ENCODE data around the gene NCKAP5.

The NCKAP5 gene

DNA sequence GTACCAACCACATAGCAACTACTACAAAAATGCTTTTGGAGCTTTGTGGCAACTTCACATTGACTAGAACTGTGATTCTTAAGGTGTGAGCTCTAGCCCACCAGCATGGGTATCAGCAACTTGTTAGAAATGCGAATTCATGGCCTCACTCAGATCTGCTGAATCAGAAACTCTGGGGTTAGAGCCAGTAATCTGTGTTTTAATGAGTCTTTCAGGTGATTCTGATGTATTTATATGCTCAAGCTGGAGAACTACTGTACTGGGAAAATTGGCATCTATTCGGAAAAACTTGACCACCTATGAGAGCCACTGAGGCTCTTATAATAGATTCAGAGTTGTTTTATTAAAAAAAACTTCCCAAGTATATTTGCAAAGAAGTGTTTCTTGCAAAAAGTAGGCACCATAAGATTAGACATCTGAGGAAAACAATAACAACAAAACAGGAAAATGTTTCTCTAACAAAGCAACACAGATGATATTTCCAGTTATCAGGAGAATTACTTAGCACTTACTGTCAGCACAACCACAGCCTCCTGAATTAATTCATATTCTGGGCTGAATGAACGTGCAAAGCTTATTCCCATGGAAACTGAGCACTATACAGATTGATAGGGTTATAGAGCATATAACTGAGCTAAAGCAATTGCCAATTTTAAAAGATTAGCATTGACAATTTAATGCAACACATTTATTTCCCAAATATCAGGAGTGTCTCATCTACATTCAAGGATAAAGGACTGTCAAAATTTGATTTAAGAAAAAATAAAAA is 71.6 kb downstream of the NCKAP5 start:
- H3K4ac ChIP-seq (ENCODE audit: low read depth in 1 of 2, low read length in 2 of 2): no peak overlapping the region
- no peak overlapping the region for H3K18ac ChIP-seq (ENCODE audit: low read depth in 1 of 2, low read length in 2 of 2)
- H2AK5ac ChIP-seq (ENCODE audit: low read length, severe bottlenecking): no peak overlapping the region
- no peak overlapping the region for H4K8ac ChIP-seq (ENCODE audit: low read length)
- H3K4me3 ChIP-seq (ENCODE audit: insufficient read depth in 1 of 2, low read depth in 1 of 2, low read length in 2 of 2): no peak overlapping the region
- H3K36me3 ChIP-seq (ENCODE audit: control insufficient read depth in 1 of 2, insufficient read depth in 2 of 2, low read depth in 1 of 2, low read length in 2 of 2): no peaks in the 10 kb centered on the region
- H3K27ac ChIP-seq (ENCODE audit: low read length, poor library complexity, severe bottlenecking): no peak overlapping the region
- H3K9ac ChIP-seq (ENCODE audit: low read length): no peak overlapping the region
- no peak overlapping the region for H3K23ac ChIP-seq (ENCODE audit: low read length in 2 of 2)
- H3K79me1 ChIP-seq (replicated peaks; ENCODE audit: low read length, poor library complexity, severe bottlenecking): no peaks in the 10 kb centered on the region
- WGBS: 72% methylated on average over 2 of the region's 3 CpGs
- H3K4me2 ChIP-seq (ENCODE audit: low read length, poor library complexity, severe bottlenecking): no peak overlapping the region
- DNase-seq: no peak
- H3K14ac ChIP-seq (ENCODE audit: low read length in 2 of 2): no peak overlapping the region
- H3K9me3 ChIP-seq (ENCODE audit: control insufficient read depth, low read length): no peaks in the 10 kb centered on the region
- H3K4me1 ChIP-seq (ENCODE audit: control insufficient read depth, insufficient read depth, low read depth, low read length): peaks cover 2% of the 10 kb centered on the region
- H4K91ac ChIP-seq (ENCODE audit: low read length): no peak overlapping the region
- H2BK12ac ChIP-seq (ENCODE audit: low read length in 2 of 2): no peak overlapping the region
- H3K27me3 ChIP-seq (ENCODE audit: control insufficient read depth in 1 of 2, insufficient read depth in 1 of 2, low read length in 2 of 2): no peaks in the 10 kb centered on the region
- no peak overlapping the region for H2BK120ac ChIP-seq (ENCODE audit: low read depth, low read length)
- H2AFZ ChIP-seq (ENCODE audit: low read depth, low read length): no peak overlapping the region
- no peak overlapping the region for H2BK15ac ChIP-seq (ENCODE audit: low read depth, poor library complexity, severe bottlenecking)
- H2BK5ac ChIP-seq (ENCODE audit: low read depth, low read length, poor library complexity, severe bottlenecking): no peak overlapping the region

DNA sequence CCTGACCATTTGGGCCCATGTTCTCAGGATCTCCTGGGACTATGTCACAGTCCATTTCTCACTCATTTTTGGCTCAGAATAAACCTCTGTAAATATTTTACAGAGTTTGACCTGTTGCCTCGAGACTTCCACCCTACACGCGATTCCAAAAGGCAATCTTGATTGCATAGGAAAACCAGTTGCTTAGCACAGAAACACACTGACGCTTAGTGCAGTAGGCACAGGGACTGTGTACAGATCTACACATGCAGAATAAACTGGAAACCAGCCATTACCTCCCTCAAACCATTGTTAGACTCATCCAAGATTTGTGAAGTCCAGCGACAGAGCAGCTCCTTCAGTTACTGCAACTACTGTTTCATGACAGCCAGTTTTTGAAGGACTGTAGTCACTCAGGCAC is 73.0 kb downstream of the NCKAP5 start:
- H2BK120ac ChIP-seq (ENCODE audit: low read depth, low read length): no peak overlapping the region
- no peak overlapping the region for H3K9ac ChIP-seq (ENCODE audit: low read length)
- no peak overlapping the region for H3K4me2 ChIP-seq (ENCODE audit: low read length, poor library complexity, severe bottlenecking)
- H2BK15ac ChIP-seq (ENCODE audit: low read depth, poor library complexity, severe bottlenecking): no peak overlapping the region
- H3K4me1 ChIP-seq (ENCODE audit: control insufficient read depth, insufficient read depth, low read depth, low read length): peaks cover 2% of the 10 kb centered on the region
- no peaks in the 10 kb centered on the region for H3K36me3 ChIP-seq (ENCODE audit: control insufficient read depth in 1 of 2, insufficient read depth in 2 of 2, low read depth in 1 of 2, low read length in 2 of 2)
- no peak overlapping the region for H3K23ac ChIP-seq (ENCODE audit: low read length in 2 of 2)
- WGBS: 93% methylated on average over 4 of the region's 5 CpGs
- DNase-seq: no peak
- no peak overlapping the region for H4K8ac ChIP-seq (ENCODE audit: low read length)
- no peak overlapping the region for H3K18ac ChIP-seq (ENCODE audit: low read depth in 1 of 2, low read length in 2 of 2)
- no peak overlapping the region for H3K4ac ChIP-seq (ENCODE audit: low read depth in 1 of 2, low read length in 2 of 2)
- no peak overlapping the region for H2AK5ac ChIP-seq (ENCODE audit: low read length, severe bottlenecking)
- no peak overlapping the region for H4K91ac ChIP-seq (ENCODE audit: low read length)
- H3K14ac ChIP-seq (ENCODE audit: low read length in 2 of 2): no peak overlapping the region
- H2BK12ac ChIP-seq (ENCODE audit: low read length in 2 of 2): no peak overlapping the region
- no peak overlapping the region for H3K4me3 ChIP-seq (ENCODE audit: insufficient read depth in 1 of 2, low read depth in 1 of 2, low read length in 2 of 2)
- H2AFZ ChIP-seq (ENCODE audit: low read depth, low read length): no peak overlapping the region
- no peaks in the 10 kb centered on the region for H3K27me3 ChIP-seq (ENCODE audit: control insufficient read depth in 1 of 2, insufficient read depth in 1 of 2, low read length in 2 of 2)
- no peaks in the 10 kb centered on the region for H3K9me3 ChIP-seq (ENCODE audit: control insufficient read depth, low read length)
- H2BK5ac ChIP-seq (ENCODE audit: low read depth, low read length, poor library complexity, severe bottlenecking): no peak overlapping the region
- H3K79me1 ChIP-seq (replicated peaks; ENCODE audit: low read length, poor library complexity, severe bottlenecking): no peaks in the 10 kb centered on the region
- peak overlapping the region; percentile 25 for H3K27ac ChIP-seq (ENCODE audit: low read length, poor library complexity, severe bottlenecking)

DNA sequence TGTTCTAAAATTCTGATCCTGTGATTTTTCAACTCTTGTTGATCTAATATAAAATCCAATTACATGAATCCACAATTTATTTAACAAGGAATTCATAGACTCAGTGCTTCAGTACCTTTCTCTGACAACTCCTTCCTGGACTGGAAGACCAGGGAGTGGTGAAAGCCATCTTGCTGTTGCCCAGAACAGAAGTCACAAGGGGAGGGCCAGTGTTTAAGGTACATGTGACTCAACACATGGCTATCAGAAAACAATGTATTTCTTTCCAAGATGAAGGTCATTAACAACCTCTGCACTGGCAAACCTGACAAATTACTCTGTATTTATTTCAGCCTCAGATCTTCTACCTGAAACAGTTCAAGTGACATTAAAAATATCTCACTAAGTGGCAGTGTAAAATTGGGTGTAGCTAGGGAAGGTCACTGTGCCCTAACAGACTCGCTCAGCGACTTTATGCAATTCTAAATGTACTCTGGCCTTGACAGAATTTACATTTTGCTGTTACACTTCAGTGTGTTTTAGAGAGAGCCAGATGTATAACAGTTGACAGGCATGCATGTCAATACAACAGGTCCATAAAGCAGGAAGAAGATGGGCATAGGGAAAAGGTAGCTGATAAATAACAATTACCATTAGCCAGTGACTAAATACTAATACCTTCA is 75.4 kb downstream of the NCKAP5 start:
- Histone ChIP-seq H3K23ac (ENCODE audit: low read length in 2 of 2) (no peak overlapping the region), H4K91ac (ENCODE audit: low read length) (no peak overlapping the region), H4K8ac (ENCODE audit: low read length) (no peak overlapping the region), H3K36me3 (ENCODE audit: control insufficient read depth in 1 of 2, insufficient read depth in 2 of 2, low read depth in 1 of 2, low read length in 2 of 2) (no peaks in the 10 kb centered on the region), H3K27me3 (ENCODE audit: control insufficient read depth in 1 of 2, insufficient read depth in 1 of 2, low read length in 2 of 2) (no peaks in the 10 kb centered on the region), H3K4me1 (ENCODE audit: control insufficient read depth, insufficient read depth, low read depth, low read length) (no peaks in the 10 kb centered on the region), H3K27ac (ENCODE audit: low read length, poor library complexity, severe bottlenecking) (no peak overlapping the region), H2BK120ac (ENCODE audit: low read depth, low read length) (no peak overlapping the region), H2BK5ac (ENCODE audit: low read depth, low read length, poor library complexity, severe bottlenecking) (no peak overlapping the region), H3K18ac (ENCODE audit: low read depth in 1 of 2, low read length in 2 of 2) (no peak overlapping the region), H2BK15ac (ENCODE audit: low read depth, poor library complexity, severe bottlenecking) (no peak overlapping the region), H3K4me3 (ENCODE audit: insufficient read depth in 1 of 2, low read depth in 1 of 2, low read length in 2 of 2) (no peak overlapping the region), H2BK12ac (ENCODE audit: low read length in 2 of 2) (no peak overlapping the region), H3K4ac (ENCODE audit: low read depth in 1 of 2, low read length in 2 of 2) (no peak overlapping the region), H3K9me3 (ENCODE audit: control insufficient read depth, low read length) (no peaks in the 10 kb centered on the region), H3K9ac (ENCODE audit: low read length) (no peak overlapping the region), H3K79me1 (replicated peaks; ENCODE audit: low read length, poor library complexity, severe bottlenecking) (no peaks in the 10 kb centered on the region), H3K14ac (ENCODE audit: low read length in 2 of 2) (no peak overlapping the region), H2AFZ (ENCODE audit: low read depth, low read length) (no peak overlapping the region), H3K4me2 (ENCODE audit: low read length, poor library complexity, severe bottlenecking) (no peak overlapping the region), H2AK5ac (ENCODE audit: low read length, severe bottlenecking) (no peak overlapping the region)
- DNase-seq: no peak
- 100% methylated on average over 2 of the region's 2 CpGs for WGBS

DNA sequence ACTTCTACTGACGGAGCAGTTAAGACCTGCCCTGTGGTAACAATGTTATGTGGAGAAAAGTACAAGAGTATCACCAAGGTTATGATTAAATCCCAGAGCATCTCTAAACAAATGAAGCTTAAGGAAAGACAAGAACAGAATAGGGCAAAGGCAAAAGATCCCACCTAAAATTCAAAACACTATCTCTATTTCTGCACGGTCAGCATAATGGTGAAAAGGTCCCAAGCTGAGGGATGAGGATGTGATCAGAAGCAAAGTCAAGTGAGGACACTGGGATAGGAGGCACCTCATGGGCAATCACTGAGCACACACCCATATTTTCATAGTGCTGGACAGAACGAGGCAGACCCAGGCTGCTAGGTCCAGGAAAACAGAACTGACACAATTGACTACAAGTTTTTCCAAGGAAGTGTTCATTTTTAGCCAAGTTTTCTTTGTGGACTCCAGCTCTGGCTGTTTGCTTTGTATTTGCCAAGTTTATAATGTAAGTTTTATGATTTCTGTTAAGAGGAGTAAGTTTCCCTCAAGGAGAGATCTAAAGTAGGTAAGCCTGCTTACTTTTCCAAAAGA is 77.8 kb downstream of the NCKAP5 start:
- H3K9me3 ChIP-seq (ENCODE audit: control insufficient read depth, low read length): no peaks in the 10 kb centered on the region
- H3K14ac ChIP-seq (ENCODE audit: low read length in 2 of 2): no peak overlapping the region
- H3K4me1 ChIP-seq (ENCODE audit: control insufficient read depth, insufficient read depth, low read depth, low read length): peaks cover 4% of the 10 kb centered on the region
- WGBS: 69% methylated on average over 2 of the region's 3 CpGs
- H3K4me3 ChIP-seq (ENCODE audit: insufficient read depth in 1 of 2, low read depth in 1 of 2, low read length in 2 of 2): no peak overlapping the region
- no peak overlapping the region for H3K4ac ChIP-seq (ENCODE audit: low read depth in 1 of 2, low read length in 2 of 2)
- DNase-seq: no peak
- no peak overlapping the region for H3K27ac ChIP-seq (ENCODE audit: low read length, poor library complexity, severe bottlenecking)
- no peak overlapping the region for H2AFZ ChIP-seq (ENCODE audit: low read depth, low read length)
- H4K91ac ChIP-seq (ENCODE audit: low read length): no peak overlapping the region
- H2BK5ac ChIP-seq (ENCODE audit: low read depth, low read length, poor library complexity, severe bottlenecking): no peak overlapping the region
- peak overlapping the region; percentile 49 for H2AK5ac ChIP-seq (ENCODE audit: low read length, severe bottlenecking)
- H3K18ac ChIP-seq (ENCODE audit: low read depth in 1 of 2, low read length in 2 of 2): no peak overlapping the region
- no peak overlapping the region for H2BK15ac ChIP-seq (ENCODE audit: low read depth, poor library complexity, severe bottlenecking)
- no peak overlapping the region for H2BK12ac ChIP-seq (ENCODE audit: low read length in 2 of 2)
- no peak overlapping the region for H3K4me2 ChIP-seq (ENCODE audit: low read length, poor library complexity, severe bottlenecking)
- no peaks in the 10 kb centered on the region for H3K27me3 ChIP-seq (ENCODE audit: control insufficient read depth in 1 of 2, insufficient read depth in 1 of 2, low read length in 2 of 2)
- H4K8ac ChIP-seq (ENCODE audit: low read length): no peak overlapping the region
- H2BK120ac ChIP-seq (ENCODE audit: low read depth, low read length): no peak overlapping the region
- H3K79me1 ChIP-seq (replicated peaks; ENCODE audit: low read length, poor library complexity, severe bottlenecking): no peaks in the 10 kb centered on the region
- H3K9ac ChIP-seq (ENCODE audit: low read length): no peak overlapping the region
- H3K36me3 ChIP-seq (ENCODE audit: control insufficient read depth in 1 of 2, insufficient read depth in 2 of 2, low read depth in 1 of 2, low read length in 2 of 2): no peaks in the 10 kb centered on the region
- H3K23ac ChIP-seq (ENCODE audit: low read length in 2 of 2): no peak overlapping the region
